Neural progenitor cell (in vitro differentiated cells): ENCODE measurements around the gene CARS2.

Experiments used
- EZH2 ChIP-seq: fragments of 200-600 bp; sonication (generic); IDR thresholded peaks from 2 replicates; pipeline ENCODE4 v1.6.1; 2017; ENCODE audit warnings: antibody characterized with exemption, mild to moderate bottlenecking, moderate library complexity
- EZH2phosphoT487 ChIP-seq: fragments of 200-600 bp; sonication (generic); IDR thresholded peaks from 2 replicates; pipeline ENCODE4 v1.6.1; 2017; ENCODE audit warnings: antibody characterized with exemption
- TF ChIP-seq, protein P1 (sequence below): fragments of 200-600 bp; sonication (generic); IDR thresholded peaks from 2 replicates; pipeline ENCODE4 v1.5.1; 2017; ENCODE audit warnings: antibody characterized with exemption, mild to moderate bottlenecking

DNA sequence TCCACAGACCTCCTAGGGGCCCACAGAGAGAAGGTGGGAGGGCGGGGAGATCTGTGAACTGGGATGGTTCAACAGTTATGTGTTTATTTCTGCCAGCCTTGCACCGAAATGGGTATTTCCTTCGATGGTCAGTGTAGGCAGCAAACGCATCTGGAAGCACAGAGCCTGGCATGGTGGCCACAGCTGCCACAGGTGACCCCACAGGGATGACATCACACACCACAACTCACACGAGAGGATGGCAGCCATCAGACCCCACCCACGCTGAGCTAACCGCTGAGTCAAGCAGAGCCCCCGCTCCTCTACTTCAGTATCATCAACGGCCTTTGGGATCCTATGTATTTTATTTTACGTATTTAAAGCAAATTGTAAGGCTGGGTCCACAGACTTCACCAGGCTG lies 53.2 kb downstream of the CARS2 start:
- TF ChIP-seq, protein P1, sequence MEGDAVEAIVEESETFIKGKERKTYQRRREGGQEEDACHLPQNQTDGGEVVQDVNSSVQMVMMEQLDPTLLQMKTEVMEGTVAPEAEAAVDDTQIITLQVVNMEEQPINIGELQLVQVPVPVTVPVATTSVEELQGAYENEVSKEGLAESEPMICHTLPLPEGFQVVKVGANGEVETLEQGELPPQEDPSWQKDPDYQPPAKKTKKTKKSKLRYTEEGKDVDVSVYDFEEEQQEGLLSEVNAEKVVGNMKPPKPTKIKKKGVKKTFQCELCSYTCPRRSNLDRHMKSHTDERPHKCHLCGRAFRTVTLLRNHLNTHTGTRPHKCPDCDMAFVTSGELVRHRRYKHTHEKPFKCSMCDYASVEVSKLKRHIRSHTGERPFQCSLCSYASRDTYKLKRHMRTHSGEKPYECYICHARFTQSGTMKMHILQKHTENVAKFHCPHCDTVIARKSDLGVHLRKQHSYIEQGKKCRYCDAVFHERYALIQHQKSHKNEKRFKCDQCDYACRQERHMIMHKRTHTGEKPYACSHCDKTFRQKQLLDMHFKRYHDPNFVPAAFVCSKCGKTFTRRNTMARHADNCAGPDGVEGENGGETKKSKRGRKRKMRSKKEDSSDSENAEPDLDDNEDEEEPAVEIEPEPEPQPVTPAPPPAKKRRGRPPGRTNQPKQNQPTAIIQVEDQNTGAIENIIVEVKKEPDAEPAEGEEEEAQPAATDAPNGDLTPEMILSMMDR: no peak
- no peak for TF ChIP-seq EZH2
- TF ChIP-seq EZH2phosphoT487: no peak
